GM12865 (cell line): ENCODE measurements around the gene GRIA3.
"Not testable (repeated sequence)": the region's sequence is repeated elsewhere in the genome, so short reads cannot be mapped to it uniquely, and the experiment has no call there.

Experiments
- DNase-seq: peaks from one replicate; pipeline ENCODE4 v3.0.0; 2010; ENCODE audit warnings: low read depth
- H3K4me3 ChIP-seq: 2 replicates; pipeline ENCODE4 v1.5.1; 2011; ENCODE audit warnings: mild to moderate bottlenecking, low read depth, low read length, control low read depth
- CTCF ChIP-seq: IDR thresholded peaks from 2 replicates; pipeline ENCODE4 v1.5.1; 2011; ENCODE audit warnings: low read length, control low read depth, low read depth, inconsistent platforms; ENCODE audit not compliant: insufficient read depth; ENCODE audit errors: missing control alignments

GRIA3 gene

GRCh38 chrX:123348468-123348867 is 164.4 kb downstream of the GRIA3 start:
- no peak for TF ChIP-seq CTCF
- DNase-seq, result no peak
- no peak overlapping the region for H3K4me3 ChIP-seq

- TF ChIP-seq CTCF, result no peak
- H3K4me3 ChIP-seq, result no peak overlapping the region
- no peak for DNase-seq
Observed at GRCh38 chrX:123350226-123350625, 166.1 kb downstream of the GRIA3 start.

- no peak overlapping the region for H3K4me3 ChIP-seq
- DNase-seq, result peak; percentile 38
- TF ChIP-seq CTCF, result no peak
Observed at GRCh38 chrX:123357941-123358340, 173.9 kb downstream of the GRIA3 start.

- no peak for DNase-seq
- no peak overlapping the region for H3K4me3 ChIP-seq
- no peak for TF ChIP-seq CTCF
Observed at GRCh38 chrX:123358457-123358856, 174.4 kb downstream of the GRIA3 start.

- no peak for TF ChIP-seq CTCF
- no peak for DNase-seq
- no peak overlapping the region for H3K4me3 ChIP-seq
Observed at GRCh38 chrX:123361371-123361770, 177.3 kb downstream of the GRIA3 start.

GRCh38 chrX:123386196-123386595 is 202.1 kb downstream of the GRIA3 start:
- not testable (repeated sequence) for H3K4me3 ChIP-seq, DNase-seq

- no peak for DNase-seq
- no peak overlapping the region for H3K4me3 ChIP-seq
- TF ChIP-seq CTCF, result no peak
Observed at GRCh38 chrX:123392921-123393320, 208.8 kb downstream of the GRIA3 start.

GRCh38 chrX:123399709-123400108 is 215.6 kb downstream of the GRIA3 start:
- no peak for TF ChIP-seq CTCF
- DNase-seq, result no peak
- H3K4me3 ChIP-seq, result no peak overlapping the region
